HG02642 (cell line): ENCODE measurements around the gene BICC1.

Experiments used
- ATAC-seq: cut with Tn5 transposase; IDR thresholded peaks from one replicate; pipeline ENCODE4 v1.9.1; 2021; ENCODE audit warnings: mild to moderate bottlenecking; ENCODE audit not compliant: unreplicated experiment, poor library complexity

The BICC1 gene

DNA sequence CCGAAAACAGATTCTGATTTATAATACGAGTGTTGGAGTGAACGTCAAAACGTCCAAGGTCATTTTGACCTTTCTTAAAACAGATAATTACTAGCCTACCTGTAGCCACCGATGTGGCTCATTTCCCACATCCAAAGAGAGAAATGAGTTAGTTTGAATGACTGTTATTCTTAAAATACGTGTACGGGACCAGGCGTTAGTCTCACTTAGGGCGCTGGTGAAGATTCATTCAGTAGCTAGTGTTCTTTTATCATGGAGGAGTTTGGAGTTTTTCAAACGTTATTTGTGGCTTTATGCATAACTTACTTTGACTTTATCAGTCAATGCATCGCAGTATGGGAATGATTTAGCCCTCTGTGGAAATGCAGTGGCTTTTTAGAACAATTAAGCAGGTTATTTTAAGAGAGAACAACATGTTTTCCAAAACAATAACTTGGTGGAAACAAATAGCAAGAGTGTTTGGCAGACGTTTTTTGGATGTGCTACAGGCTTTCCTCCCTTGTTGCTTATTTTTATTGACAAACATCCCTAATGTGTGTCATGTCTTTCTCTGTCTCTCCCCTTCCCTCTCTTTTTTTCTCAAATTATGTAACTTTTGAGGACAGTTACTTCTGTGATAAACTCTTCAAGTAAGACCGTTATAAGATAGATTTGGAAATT, 1.6 kb downstream of the BICC1 start:
- no peak for ATAC-seq

DNA sequence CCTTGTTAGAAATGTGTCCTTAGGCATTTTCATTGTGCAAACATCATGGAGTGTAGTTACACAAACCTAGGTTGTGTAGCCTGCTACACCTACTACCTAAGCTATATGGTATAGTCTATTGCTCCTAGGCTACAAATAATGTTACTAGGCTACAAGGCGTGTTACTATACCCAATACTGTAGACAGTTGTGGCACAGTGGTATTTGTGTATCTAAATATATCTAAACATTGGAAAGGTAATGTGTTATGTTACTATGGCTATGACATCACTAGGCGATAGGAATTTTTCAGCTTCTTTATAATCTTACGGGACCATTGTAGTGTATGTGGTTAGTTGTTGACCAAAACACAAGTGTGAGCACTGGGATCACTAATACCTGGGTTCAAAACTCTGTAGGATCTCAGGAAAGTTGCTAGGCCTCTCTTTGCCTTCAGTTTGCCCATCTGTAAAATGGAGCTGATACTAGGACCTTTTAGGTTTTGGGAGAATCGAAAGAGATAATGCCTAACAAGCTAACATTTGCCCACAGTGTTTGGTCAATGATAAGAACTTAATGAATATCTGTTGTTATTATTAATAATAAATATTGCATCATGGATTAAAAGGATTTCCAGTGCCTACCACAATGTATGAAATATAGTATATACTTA, 2.7 kb downstream of the BICC1 start:
- no peak for ATAC-seq

DNA sequence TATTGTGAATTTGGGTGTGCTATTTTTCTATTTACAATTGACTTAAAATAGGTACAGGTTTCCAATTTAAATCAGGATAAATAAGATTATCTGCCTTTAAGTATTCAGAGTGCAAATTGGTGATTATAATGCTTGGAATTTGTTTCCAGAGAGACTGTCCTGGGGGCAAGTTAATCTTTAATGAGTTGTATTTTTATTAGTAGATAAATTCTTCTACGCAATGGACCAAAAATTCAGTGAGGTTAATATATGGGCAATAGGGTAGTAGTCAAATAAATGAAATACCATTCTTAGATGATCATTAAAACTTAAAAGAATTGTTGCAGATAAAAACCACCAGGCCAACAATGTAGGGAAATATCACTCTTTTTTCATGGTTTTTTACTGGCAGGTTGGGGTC, 3.4 kb downstream of the BICC1 start:
- ATAC-seq, result no peak

DNA sequence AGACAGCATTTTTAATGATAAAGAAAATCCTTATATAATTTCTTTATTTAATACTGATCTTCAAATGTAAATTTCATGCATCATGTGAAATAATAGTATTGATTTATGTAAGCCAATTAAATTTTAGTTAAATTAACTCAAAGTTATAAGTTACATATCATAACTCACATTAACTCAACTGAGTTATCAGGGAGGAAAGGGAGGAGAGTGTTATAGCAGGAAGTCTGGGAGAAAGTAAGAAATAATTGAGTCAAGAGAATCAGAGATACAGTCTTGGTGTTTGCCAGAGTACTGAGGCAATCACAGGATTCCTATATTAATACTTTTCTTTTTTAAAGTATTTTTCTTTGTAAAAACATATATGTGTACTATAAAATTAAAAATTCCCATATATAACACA, 4.0 kb downstream of the BICC1 start:
- no peak for ATAC-seq

DNA sequence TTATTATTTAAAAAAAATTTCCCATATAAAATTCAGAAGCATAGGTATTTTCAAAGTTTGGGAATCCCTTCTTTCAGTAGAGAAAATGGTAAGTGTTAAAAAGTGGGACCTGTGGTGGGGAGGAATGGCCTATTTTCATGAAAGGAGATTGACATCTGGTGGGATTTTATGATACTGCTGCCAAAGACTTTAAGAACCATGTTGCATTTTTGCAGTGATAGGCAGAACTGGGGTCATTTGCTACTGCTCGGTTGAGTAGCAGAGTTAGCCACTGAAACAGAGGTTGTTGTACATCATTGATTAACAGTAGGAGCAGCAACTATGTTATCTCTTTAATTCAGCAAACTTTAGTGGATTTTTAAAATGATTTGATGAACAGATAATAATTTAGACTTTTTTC, 4.4 kb downstream of the BICC1 start:
- ATAC-seq, result no peak

DNA sequence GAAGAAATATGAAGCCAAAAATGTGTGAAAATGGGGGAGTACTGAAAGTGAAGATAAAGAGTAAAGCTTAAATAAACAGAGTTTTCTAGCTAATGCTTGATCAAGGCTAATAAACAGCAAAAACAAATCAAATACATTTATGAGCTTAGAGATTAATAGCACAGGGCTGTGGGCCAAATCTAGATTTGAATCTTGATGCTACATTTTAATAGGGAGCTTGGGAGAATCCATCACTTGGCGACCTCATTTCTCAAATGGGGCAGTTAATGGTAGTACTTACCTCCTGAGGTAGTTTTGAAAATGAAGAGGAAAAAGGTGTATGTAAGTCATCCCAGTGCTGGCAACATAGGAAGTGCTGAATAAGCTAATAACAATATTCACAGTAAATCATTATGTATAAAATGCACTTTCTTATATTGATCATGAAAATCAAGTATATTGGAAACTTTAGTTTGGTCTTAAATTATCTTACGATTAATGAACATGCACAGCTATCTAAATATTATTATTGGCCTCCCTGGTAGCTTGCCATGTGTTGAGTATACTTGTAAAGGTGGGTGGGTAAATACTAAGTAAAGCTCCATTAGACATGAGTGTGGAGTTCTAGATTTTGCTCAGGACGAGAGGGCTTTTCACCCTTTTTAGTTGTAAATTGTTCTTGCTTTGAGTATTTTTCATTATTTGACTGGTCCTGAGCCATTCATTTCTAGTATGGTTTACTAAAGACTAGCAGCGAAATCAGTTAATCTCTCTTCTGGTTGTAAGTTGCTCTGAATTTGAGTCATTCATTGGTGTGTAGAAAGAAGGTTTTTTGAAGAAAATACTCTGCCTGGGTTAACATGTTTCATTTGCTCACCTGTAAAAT, 5.1 kb downstream of the BICC1 start:
- ATAC-seq, result peak; percentile 60

DNA sequence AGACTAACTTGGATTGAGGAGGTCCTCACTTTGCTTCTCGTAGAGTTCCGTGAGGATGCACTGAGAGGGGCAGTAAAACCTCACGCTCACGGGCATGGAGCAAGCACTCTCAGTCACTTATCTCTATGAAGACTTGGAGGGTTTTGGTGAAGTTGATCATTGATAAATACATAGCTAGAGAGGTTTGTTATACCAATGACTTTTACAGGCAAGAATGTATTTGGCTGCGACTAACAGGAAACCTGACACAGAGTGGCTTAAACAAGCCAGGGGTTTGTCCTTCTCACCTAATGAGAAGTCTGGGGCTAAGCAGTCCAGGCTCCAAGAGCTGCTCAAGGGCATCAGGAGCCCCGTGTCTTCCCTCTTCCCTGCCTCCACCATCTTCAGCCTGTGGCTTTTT, 6.1 kb downstream of the BICC1 start:
- ATAC-seq, result no peak

DNA sequence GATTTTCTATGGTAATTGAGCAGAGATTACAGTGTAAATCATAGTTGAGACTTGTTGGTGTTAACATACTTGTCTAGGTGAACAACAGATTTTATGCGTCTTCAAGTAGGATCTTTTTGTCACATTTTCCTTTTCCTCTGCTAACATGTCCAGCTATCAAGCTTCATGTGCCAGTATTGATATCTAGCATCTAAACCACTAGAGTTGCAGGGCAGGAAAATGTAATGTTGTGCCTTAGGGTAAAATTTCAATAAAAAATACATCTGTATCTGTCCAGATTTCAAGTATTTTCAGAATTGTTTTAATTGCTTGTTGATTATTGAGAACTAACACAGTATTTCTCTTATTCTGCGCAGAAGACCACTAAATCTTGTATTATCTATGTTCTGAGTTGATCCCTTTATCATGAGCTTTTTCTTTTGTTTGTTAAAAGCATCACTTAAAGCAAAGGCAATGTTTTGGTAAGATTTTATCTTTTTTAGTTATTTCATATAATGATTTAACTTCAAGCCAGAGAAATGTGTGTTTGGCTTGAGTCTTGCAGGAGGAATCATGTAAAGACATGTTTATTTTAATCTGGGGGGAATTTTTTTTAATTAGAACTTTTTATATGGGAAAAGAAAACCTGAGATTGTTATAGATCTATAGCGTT, 16.5 kb downstream of the BICC1 start:
- no peak for ATAC-seq

DNA sequence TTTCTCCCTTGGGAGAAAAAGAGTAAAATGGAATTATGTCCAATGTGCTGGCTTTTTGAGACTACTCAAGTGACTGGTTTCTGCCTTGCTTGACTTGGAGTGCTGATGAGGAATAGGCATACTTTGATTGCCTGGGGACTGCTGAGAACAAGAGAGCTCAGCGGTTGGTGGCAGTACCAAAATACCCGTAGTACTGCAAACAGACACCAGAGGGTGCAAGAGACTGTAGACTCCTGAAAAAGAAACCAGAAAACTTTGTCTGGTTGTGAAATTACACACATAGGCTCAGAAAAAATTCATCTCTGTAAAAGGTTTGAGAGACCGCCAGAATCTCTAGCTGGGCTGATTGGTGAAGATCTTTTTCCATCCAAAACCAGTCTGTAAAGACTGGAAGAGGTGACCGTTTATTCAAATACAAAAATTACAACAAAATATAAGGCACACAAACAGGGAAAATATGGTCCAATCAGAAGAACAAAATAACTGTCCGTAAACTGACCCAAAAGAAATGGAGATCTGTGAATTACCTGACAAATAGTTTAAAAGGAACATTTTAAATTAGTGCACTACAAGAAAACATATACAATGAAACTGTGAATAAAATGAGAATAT, 18.5 kb downstream of the BICC1 start:
- peak; percentile 98 for ATAC-seq

DNA sequence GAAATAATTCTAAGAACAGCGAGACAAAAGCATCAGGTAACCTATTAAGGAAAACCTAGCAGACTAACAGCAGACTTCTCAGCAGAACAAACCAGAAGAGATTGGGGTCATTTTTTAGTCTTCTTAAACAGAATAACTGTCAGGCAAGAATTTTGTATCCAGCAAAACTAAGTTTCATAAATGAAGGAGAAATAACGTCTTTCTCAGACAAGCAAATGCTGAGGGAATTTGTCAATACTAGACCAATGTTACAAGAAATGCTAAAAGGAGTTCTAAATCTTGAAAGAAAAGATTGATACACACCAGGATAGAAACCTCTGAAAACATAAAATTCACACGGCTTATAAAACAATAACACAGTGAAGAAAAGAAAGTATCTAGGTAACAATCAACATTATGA, 22.6 kb downstream of the BICC1 start:
- ATAC-seq, result no peak

DNA sequence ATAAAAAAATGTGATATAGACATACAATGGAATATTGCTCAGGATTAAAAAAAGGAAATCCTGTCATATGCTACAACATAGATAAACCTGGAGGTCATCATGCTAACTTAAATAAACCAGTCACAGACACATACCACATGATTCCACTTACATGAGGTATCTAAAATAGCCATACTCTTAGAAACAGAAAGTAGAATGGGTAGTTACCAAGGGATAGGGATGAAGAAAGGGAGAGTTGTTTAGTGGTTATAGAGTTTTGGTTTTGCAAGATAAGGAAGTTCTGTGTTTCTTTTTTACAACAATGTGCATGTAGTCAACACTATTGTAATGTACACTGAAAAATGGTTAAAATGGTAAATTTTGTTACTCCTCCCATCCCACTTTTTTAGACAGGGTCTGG, 30.5 kb downstream of the BICC1 start:
- ATAC-seq, result no peak

DNA sequence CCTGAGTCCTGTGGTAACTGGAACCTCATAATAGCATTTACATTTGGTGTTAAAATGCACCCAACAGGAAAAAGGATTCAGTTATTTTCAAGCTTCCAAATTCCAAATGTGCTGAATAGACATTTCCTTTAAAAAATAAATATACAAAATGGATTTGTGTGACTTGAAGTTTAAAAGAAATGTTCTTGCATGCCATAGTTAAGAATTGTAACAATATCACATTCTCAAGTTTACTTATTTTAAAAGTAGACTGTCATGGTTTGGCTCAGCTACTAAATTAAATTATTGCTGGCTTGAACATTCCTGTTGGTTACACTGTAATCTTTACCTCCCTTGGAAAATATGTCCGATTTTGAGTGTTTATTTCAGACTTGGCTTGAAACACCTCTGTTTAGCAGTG, 31.5 kb downstream of the BICC1 start:
- no peak for ATAC-seq

DNA sequence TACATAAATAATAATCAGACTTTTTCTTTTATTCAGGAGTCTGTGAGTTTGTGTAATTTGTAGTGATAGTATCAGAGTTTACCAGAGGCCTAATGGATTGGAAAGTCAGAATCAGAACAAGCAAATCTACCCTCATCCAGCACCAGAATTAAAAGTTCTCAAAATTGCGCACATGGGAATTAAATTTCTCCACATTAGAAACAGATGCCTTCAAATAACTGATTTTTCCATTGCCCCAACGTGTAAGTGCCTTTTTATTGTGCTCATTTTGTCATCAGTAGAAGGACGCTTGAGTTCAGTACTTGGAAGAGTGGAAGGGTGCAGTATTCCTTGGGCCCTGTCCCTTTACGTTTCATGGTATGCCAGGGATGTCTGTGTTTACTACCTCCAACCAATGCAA, 32.8 kb downstream of the BICC1 start:
- no peak for ATAC-seq

DNA sequence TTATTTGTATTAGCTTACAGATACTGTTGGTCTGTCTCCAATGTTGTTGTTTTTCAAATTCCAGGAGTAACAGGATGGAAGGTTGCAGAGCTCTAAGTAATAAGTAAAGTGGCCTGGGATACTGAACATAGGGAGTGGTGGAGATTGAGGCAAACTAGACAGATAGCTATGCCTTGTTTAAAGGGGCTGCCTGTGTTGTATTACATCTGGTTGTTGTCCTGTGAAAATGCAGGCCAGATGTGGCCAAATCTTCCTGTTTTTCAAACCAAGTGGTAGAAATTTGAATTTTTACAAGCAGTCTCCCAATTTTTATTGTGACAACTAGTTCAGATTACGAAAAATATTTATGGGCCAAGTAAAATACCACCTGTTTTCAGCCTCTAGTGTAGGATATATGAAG, 33.5 kb downstream of the BICC1 start:
- no peak for ATAC-seq

DNA sequence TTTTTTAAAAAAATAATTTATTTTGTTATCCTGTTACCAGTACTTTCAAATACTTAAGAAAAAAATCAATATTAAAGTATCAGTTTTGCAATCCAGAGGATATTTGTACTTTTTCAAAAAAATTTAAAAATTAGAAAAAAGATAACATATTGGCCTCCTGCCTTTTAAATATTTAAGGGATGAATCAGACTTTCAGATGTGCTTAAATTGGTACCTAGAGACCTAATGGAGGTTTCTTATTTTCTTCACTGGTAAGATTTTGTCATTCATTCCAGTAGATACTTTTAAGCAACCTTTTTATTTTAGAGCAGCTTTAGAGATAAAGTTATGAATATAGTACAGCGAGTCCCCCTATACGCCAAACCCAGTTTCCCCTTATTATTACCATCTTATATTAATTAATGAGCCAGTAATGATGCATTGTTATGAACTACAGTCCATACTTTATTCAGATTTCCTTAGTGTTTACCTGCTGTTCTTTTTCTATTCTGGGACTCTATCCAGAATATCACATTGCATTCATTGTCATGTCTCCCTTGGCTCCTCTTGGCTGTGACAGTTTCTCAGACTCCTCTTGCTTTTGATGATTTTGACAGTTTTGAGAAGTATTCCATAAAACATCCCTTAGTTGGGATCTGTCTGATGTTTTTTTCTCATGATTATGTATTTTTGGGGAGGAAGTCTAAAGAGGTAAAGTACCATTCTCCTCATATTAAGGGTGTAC, 34.2 kb downstream of the BICC1 start:
- ATAC-seq, result no peak

DNA sequence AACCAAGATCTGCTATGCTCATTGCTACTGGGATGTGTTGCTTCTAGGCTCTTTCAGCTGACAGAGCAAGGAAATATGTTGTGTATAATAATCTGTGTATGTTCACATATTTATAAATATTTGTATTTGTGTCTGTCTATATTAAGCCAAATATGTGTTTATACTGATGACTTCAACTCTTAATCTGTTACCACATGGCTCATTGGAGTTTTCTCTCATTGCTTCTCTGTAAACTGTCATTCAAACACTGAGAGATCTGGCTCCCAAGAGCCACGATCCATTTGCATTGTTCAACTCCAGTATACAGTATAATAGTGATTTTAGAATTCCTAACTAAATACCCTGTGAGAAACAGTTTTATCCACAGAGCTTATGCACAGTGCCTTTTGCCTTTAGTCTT, 35.3 kb downstream of the BICC1 start:
- ATAC-seq, result no peak

DNA sequence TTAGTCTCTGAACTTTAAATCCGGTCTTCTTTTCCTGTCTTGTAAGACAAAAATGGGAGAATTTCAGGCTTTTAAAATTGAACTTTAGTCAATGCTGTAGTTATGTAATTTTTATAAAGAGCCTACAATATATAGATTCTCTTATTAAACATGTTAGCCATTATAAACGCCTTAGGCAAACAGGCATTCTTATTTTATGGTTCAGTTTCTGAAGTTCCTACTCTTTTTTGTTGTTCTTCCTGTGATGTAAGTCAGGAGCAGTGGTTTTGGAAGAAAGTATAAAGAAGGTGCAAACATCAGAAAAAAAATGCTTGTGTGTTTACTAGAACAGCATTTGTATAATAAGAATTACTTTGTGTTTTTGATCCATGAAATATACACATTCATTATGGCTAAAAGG, 41.6 kb downstream of the BICC1 start:
- ATAC-seq, result no peak

DNA sequence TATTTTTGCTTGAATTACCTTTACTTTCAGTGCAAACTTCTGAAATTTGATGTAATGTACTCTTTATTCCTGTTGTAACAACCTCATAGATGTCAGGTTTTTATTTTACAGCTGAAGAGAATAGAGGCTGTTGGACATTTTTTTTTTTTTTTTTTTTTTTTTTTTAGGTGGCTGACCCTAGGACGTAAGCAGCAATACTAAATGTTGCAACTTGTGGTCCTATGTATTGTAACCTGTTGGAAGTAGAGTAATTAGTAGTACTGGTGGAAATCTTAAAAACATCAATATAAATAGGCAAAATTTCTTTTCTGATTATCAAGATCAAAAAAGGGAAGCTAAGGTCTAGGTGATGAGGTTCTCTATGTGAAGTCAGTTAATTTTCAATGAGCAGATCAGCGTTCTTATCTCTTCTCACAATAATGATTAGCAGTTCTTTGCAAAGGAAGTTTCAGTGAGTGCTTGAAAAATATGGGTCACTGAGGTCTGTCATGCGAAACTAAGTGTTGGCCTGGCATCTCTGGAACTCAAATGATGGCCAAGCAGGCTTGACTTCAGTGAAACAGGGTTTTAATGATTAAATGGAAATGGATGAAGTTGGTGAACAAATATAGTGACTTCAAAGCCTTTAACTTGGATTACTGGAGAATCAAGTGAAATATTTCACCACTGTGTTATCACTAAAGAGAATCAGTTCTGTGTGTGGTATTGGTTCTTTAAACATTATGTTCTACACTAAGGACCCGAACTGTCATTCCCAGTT, 42.7 kb downstream of the BICC1 start:
- ATAC-seq, result no peak

DNA sequence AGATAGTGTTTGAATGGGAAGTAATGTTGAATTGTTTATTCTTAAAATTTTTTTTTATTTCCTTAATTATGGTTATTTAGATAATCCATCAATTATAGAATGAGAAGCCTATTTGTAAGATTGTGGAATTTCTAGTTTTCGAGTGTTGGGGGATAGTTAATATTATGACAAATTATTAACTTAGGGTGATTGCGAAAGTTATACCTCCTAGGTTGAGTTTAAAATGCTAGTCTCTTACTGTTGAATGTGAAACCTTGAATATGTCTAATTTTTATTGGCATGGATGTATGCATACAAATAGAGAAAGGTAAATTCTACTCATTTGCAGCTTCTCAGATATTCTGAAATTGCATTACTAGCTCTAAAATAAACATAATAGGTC, 43.2 kb downstream of the BICC1 start:
- no peak for ATAC-seq
